ENCODE results near the gene CHCHD3.

DNA sequence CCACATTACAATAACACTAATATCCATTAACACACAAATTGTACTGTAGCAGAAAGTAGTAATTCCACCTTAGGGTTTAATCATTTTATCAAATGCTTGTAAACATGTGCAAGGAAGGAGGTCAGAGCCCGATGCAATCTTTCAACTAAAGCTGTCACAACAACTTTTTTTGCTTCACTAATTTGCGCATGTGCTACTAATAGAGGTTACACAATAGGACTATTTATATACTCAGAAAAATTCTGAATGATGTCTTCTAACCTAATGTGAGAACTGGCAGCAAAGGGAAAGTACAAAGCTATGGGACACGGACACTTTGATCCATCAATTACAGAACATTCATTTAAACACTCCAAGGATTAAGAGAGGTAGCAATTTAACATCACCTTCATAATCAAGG lies 244.4 kb downstream of the CHCHD3 start:
- TF ChIP-seq POLR2A (IDR thresholded peaks at IDR 0.05) (no peak), POLR2AphosphoS5 (IDR thresholded peaks at IDR 0.05) (no peak)
- TF ChIP-seq, protein P1, sequence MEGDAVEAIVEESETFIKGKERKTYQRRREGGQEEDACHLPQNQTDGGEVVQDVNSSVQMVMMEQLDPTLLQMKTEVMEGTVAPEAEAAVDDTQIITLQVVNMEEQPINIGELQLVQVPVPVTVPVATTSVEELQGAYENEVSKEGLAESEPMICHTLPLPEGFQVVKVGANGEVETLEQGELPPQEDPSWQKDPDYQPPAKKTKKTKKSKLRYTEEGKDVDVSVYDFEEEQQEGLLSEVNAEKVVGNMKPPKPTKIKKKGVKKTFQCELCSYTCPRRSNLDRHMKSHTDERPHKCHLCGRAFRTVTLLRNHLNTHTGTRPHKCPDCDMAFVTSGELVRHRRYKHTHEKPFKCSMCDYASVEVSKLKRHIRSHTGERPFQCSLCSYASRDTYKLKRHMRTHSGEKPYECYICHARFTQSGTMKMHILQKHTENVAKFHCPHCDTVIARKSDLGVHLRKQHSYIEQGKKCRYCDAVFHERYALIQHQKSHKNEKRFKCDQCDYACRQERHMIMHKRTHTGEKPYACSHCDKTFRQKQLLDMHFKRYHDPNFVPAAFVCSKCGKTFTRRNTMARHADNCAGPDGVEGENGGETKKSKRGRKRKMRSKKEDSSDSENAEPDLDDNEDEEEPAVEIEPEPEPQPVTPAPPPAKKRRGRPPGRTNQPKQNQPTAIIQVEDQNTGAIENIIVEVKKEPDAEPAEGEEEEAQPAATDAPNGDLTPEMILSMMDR (IDR thresholded peaks at IDR 0.05): no peak

Data from breast epithelium (tissue), 3 donors.